Measurements from ENCODE around the gene PTDSS2.

DNA sequence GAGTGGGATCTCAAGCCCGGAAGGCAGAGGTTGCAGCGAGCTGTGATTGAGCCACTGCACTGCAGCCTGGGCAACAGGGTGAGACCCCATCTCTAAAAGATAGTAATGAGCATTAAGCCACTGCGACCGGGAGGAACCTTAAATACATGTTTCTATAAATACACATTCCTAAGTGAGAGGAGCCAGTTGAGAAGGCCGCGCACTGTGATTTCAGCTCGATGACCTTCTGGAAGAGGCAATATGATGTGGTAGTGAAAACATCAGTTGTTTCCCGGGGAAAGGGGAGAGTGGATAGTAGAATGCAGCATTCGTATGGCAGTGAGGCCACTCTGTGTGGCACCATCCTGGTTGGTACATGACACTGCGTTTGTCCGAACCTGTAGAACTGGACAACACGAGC is 18.0 kb downstream of the PTDSS2 start:
- TF ChIP-seq POLR2A (IDR thresholded peaks at IDR 0.05) (no peak), POLR2AphosphoS5 (IDR thresholded peaks at IDR 0.05) (no peak), CTCF (IDR thresholded peaks at IDR 0.05) (no peak), EP300 (IDR thresholded peaks at IDR 0.05) (no peak)

All from stomach (tissue), 4 donors.